DND-41 (cell line): ENCODE results near the gene DOCK6.

ENCODE experiments used
- CTCF ChIP-seq: IDR thresholded peaks from 2 replicates; pipeline ENCODE4 v1.5.1; 2012; ENCODE audit warnings: borderline replicate concordance, low read length, moderate library complexity, mild to moderate bottlenecking; ENCODE audit not compliant: poor library complexity, severe bottlenecking; ENCODE audit errors: extremely low read depth
- EZH2 ChIP-seq: IDR thresholded peaks from 3 replicates; pipeline ENCODE4 v1.6.1; 2012; ENCODE audit warnings: borderline replicate concordance, low read depth, mild to moderate bottlenecking, moderate library complexity, low read length, inconsistent platforms; ENCODE audit not compliant: severe bottlenecking

- TF ChIP-seq CTCF (no peak), EZH2 (no peak)
Observed at GRCh38 chr19:11192957-11193939, 69.1 kb downstream of the DOCK6 start.
